Neuronal stem cell (in vitro differentiated cells): Measurements from ENCODE around the gene C16orf95.

ENCODE experiments used
- DNase-seq: peaks from one replicate; pipeline ENCODE4 v3.0.0-alpha.2; 2013; ENCODE audit warnings: low spot score
- H2AFZ ChIP-seq: one replicate; pipeline ENCODE4 v1.6.1; 2013; ENCODE audit warnings: mild to moderate bottlenecking, low read length, inconsistent platforms
- H2AK5ac ChIP-seq: 2 replicates; pipeline ENCODE4 v1.6.1; 2013; ENCODE audit warnings: low read depth, mild to moderate bottlenecking, inconsistent platforms, low read length, moderate library complexity, mixed read lengths
- H2BK120ac ChIP-seq: 2 replicates; pipeline ENCODE4 v1.6.1; 2013; ENCODE audit warnings: low read depth, mild to moderate bottlenecking, inconsistent platforms, low read length, moderate library complexity, mixed read lengths
- H2BK12ac ChIP-seq: one replicate; pipeline ENCODE4 v1.6.1; 2013; ENCODE audit warnings: low read length, inconsistent platforms
- H2BK15ac ChIP-seq: 2 replicates; pipeline ENCODE4 v1.6.1; 2013; ENCODE audit warnings: mild to moderate bottlenecking, low read length, inconsistent platforms, mixed read lengths
- H2BK5ac ChIP-seq: one replicate; pipeline ENCODE4 v1.6.1; 2013; ENCODE audit warnings: inconsistent platforms, mild to moderate bottlenecking, low read length, moderate library complexity
- H3K14ac ChIP-seq: one replicate; pipeline ENCODE4 v1.6.1; 2013; ENCODE audit warnings: low read length, inconsistent platforms
- H3K18ac ChIP-seq: 2 replicates; pipeline ENCODE4 v1.6.1; 2013; ENCODE audit warnings: low read length, inconsistent platforms
- H3K23ac ChIP-seq: 2 replicates; pipeline ENCODE4 v1.6.1; 2013; ENCODE audit warnings: low read depth, mild to moderate bottlenecking, mixed read lengths, low read length, inconsistent platforms; ENCODE audit not compliant: poor library complexity
- H3K27ac ChIP-seq: replicated peaks from 3 replicates; pipeline ENCODE4 v1.5.1; 2013; ENCODE audit warnings: low read length, inconsistent platforms
- H3K27me3 ChIP-seq, 3 experiments: 2 replicates each; pipeline ENCODE4 v1.6.1; 2013; ENCODE audit warnings: low read length in 3 of 3, mild to moderate bottlenecking in 2 of 3, inconsistent platforms in 1 of 3, low read depth in 1 of 3, mixed read lengths in 1 of 3, moderate library complexity in 1 of 3; ENCODE audit not compliant: control insufficient read depth in 3 of 3, insufficient read depth in 3 of 3
- H3K36me3 ChIP-seq, 2 donors: replicated peaks in 1 of 2; 2 replicates each; pipeline ENCODE4 v1.6.1; 2013; ENCODE audit warnings: low read length in 2 of 2; ENCODE audit not compliant: control insufficient read depth in 2 of 2, insufficient read depth in 2 of 2
- H3K4ac ChIP-seq: 2 replicates; pipeline ENCODE4 v1.6.1; 2013; ENCODE audit warnings: inconsistent platforms, mild to moderate bottlenecking, low read length, moderate library complexity
- H3K4me1 ChIP-seq, 2 donors: 1 replicate in 1 of 2; 2 replicates in 1 of 2; pipeline ENCODE4 v1.6.1; 2013; ENCODE audit warnings: low read length in 2 of 2, low read depth in 1 of 2; ENCODE audit not compliant: control insufficient read depth in 2 of 2, insufficient read depth in 1 of 2
- H3K4me2 ChIP-seq: one replicate; pipeline ENCODE4 v1.6.1; 2013; ENCODE audit warnings: mild to moderate bottlenecking, low read length, inconsistent platforms; ENCODE audit not compliant: insufficient read depth, poor library complexity, severe bottlenecking
- H3K4me3 ChIP-seq, 2 donors: 2 replicates each; pipeline ENCODE4 v1.5.1; 2013; ENCODE audit warnings: low read length in 2 of 2, mild to moderate bottlenecking in 2 of 2, inconsistent platforms in 1 of 2, moderate library complexity in 1 of 2
- H3K79me1 ChIP-seq: one replicate; pipeline ENCODE4 v1.6.1; 2013; ENCODE audit warnings: low read depth, mild to moderate bottlenecking, inconsistent platforms, low read length, moderate library complexity
- H3K9ac ChIP-seq: one replicate; pipeline ENCODE4 v1.6.1; 2013; ENCODE audit warnings: mild to moderate bottlenecking, low read depth, low read length, inconsistent platforms; ENCODE audit not compliant: poor library complexity
- H3K9me3 ChIP-seq, 2 donors: replicated peaks in 1 of 2; 2 replicates each; pipeline versions ENCODE3 to v1.6.1; 2013; ENCODE audit warnings: low read length in 2 of 2, mild to moderate bottlenecking in 2 of 2, inconsistent platforms in 1 of 2, low read depth in 1 of 2, mixed read lengths in 1 of 2, moderate library complexity in 1 of 2; ENCODE audit not compliant: control insufficient read depth in 2 of 2, insufficient read depth in 1 of 2
- H4K8ac ChIP-seq: one replicate; pipeline ENCODE4 v1.6.1; 2013; ENCODE audit warnings: low read depth, mild to moderate bottlenecking, inconsistent platforms, low read length, moderate library complexity
- H4K91ac ChIP-seq: one replicate; pipeline ENCODE4 v1.6.1; 2013; ENCODE audit warnings: low read length, low read depth, mild to moderate bottlenecking, inconsistent platforms; ENCODE audit not compliant: poor library complexity
- WGBS, 2 donors: extraction: QIAGEN DNeasy Blood & Tissue Kit; methylation state at CpG; one replicate each; pipeline ENCODE4 v1.1.7; 2013; ENCODE audit warnings: missing lambda C conversion rate in 2 of 2, mixed read lengths in 1 of 2; ENCODE audit not compliant: insufficient read length in 2 of 2, insufficient replicate concordance in 1 of 2; ENCODE audit errors: extremely low coverage in 2 of 2; 5-methylcytosine and 5-hydroxymethylcytosine counted together

The C16orf95 gene

GRCh38 chr16:87320510-87321227 is 3.5 kb upstream of the C16orf95 start:
- H3K4me3 ChIP-seq, result peak overlapping the region in 1 of 2 donors; percentile 41
- WGBS, 2 donors, result no CpG with 5 or more reads among the region's 12 CpGs
- DNase-seq, result no peak

GRCh38 chr16:87319997-87320491 is 2.9 kb upstream of the C16orf95 start:
- no peak overlapping the region for H2BK5ac ChIP-seq
- peaks cover 4 to 11% of the 10 kb centered on the region in 2 donors for H3K36me3 ChIP-seq
- no peak overlapping the region for H3K18ac ChIP-seq
- H3K9me3 ChIP-seq, result no peaks in the 10 kb centered on the region
- H2BK120ac ChIP-seq, result no peak overlapping the region
- H4K91ac ChIP-seq, result no peak overlapping the region
- H2BK15ac ChIP-seq, result no peak overlapping the region
- H4K8ac ChIP-seq, result no peak overlapping the region
- H3K79me1 ChIP-seq, result peaks cover 10% of the 10 kb centered on the region
- H3K9ac ChIP-seq, result no peak overlapping the region
- no peak overlapping the region for H3K4me3 ChIP-seq
- peak overlapping the region; percentile 52 for H3K23ac ChIP-seq
- no peak overlapping the region for H3K14ac ChIP-seq
- H2AFZ ChIP-seq, result no peak overlapping the region
- H3K4me2 ChIP-seq, result no peak overlapping the region
- H2AK5ac ChIP-seq, result no peak overlapping the region
- WGBS, 2 donors, result no CpG with 5 or more reads among the region's 7 CpGs
- peaks cover 5 to 12% of the 10 kb centered on the region in 2 donors for H3K4me1 ChIP-seq
- H3K27me3 ChIP-seq, result no peaks in the 10 kb centered on the region
- DNase-seq, result no peak
- no peak overlapping the region for H3K4ac ChIP-seq
- H3K27ac ChIP-seq, result no peak overlapping the region
- no peak overlapping the region for H2BK12ac ChIP-seq

More at GRCh38 chr16:87320510-87321227, 3.5 kb upstream of the C16orf95 start:
- H3K36me3 ChIP-seq, result peaks cover 4 to 11% of the 10 kb centered on the region in 2 donors
- H2BK5ac ChIP-seq, result no peak overlapping the region
- no peaks in the 10 kb centered on the region for H3K27me3 ChIP-seq
- H3K18ac ChIP-seq, result no peak overlapping the region
- no peak overlapping the region for H3K4ac ChIP-seq
- H2BK15ac ChIP-seq, result no peak overlapping the region
- H3K9ac ChIP-seq, result no peak overlapping the region
- H4K8ac ChIP-seq, result no peak overlapping the region
- peaks cover 12% of the 10 kb centered on the region for H3K79me1 ChIP-seq
- H3K14ac ChIP-seq, result no peak overlapping the region
- H2AK5ac ChIP-seq, result no peak overlapping the region
- no peak overlapping the region for H2BK12ac ChIP-seq
- H4K91ac ChIP-seq, result no peak overlapping the region
- H2AFZ ChIP-seq, result no peak overlapping the region
- no peak overlapping the region for H2BK120ac ChIP-seq
- H3K4me2 ChIP-seq, result no peak overlapping the region
- no peaks in the 10 kb centered on the region for H3K9me3 ChIP-seq
- H3K4me1 ChIP-seq, result peaks cover 5 to 12% of the 10 kb centered on the region in 2 donors
- no peak overlapping the region for H3K23ac ChIP-seq
- H3K27ac ChIP-seq, result no peak overlapping the region

GRCh38 chr16:87319011-87319410 is 1.8 kb upstream of the C16orf95 start:
- no peak overlapping the region for H3K27ac ChIP-seq
- no peaks in the 10 kb centered on the region for H3K9me3 ChIP-seq
- no peak overlapping the region for H4K8ac ChIP-seq

GRCh38 chr16:87317750-87318644 is 805 bp upstream of the C16orf95 start:
- Histone ChIP-seq H3K4me2 (peak overlapping the region; percentile 65), H2BK120ac (no peak overlapping the region), H3K79me1 (peaks cover 8% of the 10 kb centered on the region), H3K14ac (no peak overlapping the region), H4K91ac (peak overlapping the region; percentile 56), H3K27me3 (no peaks in the 10 kb centered on the region), H2AFZ (peak overlapping the region; percentile 95), H2AK5ac (peak overlapping the region; percentile 36), H3K36me3 (peaks cover 4 to 11% of the 10 kb centered on the region in 2 donors), H2BK15ac (no peak overlapping the region), H3K4me1 (peaks cover 5 to 8% of the 10 kb centered on the region in 2 donors), H3K9ac (peak overlapping the region; percentile 83), H3K4ac (no peak overlapping the region), H3K18ac (peak overlapping the region; percentile 98), H3K27ac (no peak overlapping the region), H3K23ac (no peak overlapping the region), H3K4me3 (peak overlapping the region; percentile 94 to 98), H4K8ac (no peak overlapping the region), H2BK12ac (no peak overlapping the region), H3K9me3 (no peaks in the 10 kb centered on the region), H2BK5ac (peak overlapping the region; percentile 91)
- DNase-seq, result no peak
- no CpG with 5 or more reads among the region's 28 CpGs for WGBS, 2 donors

More at GRCh38 chr16:87319011-87319410, 1.8 kb upstream of the C16orf95 start:
- Histone ChIP-seq H2BK5ac (no peak overlapping the region), H3K18ac (no peak overlapping the region), H3K4me1 (peaks cover 5 to 8% of the 10 kb centered on the region in 2 donors), H2BK120ac (no peak overlapping the region), H3K9ac (no peak overlapping the region), H2BK12ac (no peak overlapping the region), H3K36me3 (peaks cover 4 to 11% of the 10 kb centered on the region in 2 donors), H3K79me1 (peaks cover 8% of the 10 kb centered on the region), H3K23ac (no peak overlapping the region), H3K27me3 (no peaks in the 10 kb centered on the region), H4K91ac (no peak overlapping the region), H3K14ac (no peak overlapping the region), H3K4me3 (peak overlapping the region in 1 of 2 donors; percentile 98), H3K4ac (no peak overlapping the region), H2AK5ac (no peak overlapping the region), H2AFZ (no peak overlapping the region), H3K4me2 (no peak overlapping the region), H2BK15ac (no peak overlapping the region)
- no peak for DNase-seq
